Neural cell (in vitro differentiated cells): ENCODE data around the gene CEACAM7.

ENCODE experiments used
- EZH2 ChIP-seq: fragments of 200-600, 300-800 bp; shearing (Covaris generic), sonication (generic); IDR thresholded peaks from 2 replicates; pipeline ENCODE4 v1.6.1; 2014; ENCODE audit warnings: antibody characterized with exemption, low read length, borderline replicate concordance, mild to moderate bottlenecking; ENCODE audit not compliant: insufficient read depth, poor library complexity, severe bottlenecking
- MXI1 ChIP-seq: fragments of 450-650 bp; conservative IDR thresholded peaks from 2 replicates; pipeline ENCODE4 v1.6.1; 2014; ENCODE audit warnings: antibody characterized with exemption, mild to moderate bottlenecking; ENCODE audit not compliant: poor library complexity, severe bottlenecking
- POLR2AphosphoS5 ChIP-seq: IDR thresholded peaks from 2 replicates; pipeline ENCODE4 v1.6.1; 2012
- TF ChIP-seq, protein P1 (sequence below): fragments of 450-650 bp; IDR thresholded peaks from 2 replicates; pipeline ENCODE4 v1.5.1; 2014; ENCODE audit warnings: antibody characterized with exemption, mild to moderate bottlenecking, moderate library complexity; ENCODE audit not compliant: poor library complexity, severe bottlenecking
- TF ChIP-seq, protein P2 (sequence below): IDR thresholded peaks from 2 replicates; pipeline ENCODE4 v1.6.1; 2012; ENCODE audit warnings: borderline replicate concordance

DNA sequence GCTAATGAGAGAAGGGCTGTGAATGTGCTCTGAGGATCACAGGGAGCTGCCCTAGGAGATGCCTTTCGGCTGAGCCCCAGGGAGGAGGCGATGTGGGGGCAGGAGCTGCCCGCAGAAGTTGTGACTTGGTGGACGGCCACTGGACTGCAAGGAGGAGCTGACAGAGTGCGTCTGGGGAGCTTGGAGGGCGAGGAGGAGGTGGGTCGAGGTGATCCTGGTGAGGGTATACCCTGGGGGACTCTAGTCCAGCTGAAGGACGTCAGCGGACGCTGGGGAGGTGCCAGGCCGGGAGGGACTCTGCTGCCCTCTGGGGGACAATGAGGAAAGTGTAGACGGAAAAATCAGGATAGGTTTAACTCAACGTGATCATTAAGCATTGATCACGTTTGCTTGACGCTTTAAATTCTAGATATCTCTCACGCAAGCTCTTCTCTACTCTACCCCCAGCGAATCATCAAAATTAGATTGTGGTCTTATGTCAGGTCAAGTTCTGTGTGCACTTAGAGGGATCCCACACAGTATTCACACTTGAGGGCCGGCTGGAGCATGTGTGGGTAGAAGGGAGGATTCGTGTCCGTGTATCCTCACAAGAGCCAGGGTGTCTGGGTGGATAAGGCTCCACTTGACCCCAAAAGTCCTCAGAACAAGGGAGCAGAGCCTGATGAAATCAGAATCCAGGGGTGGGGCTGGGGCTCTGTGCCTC lies 3.3 kb upstream of the CEACAM7 start:
- no peak for TF ChIP-seq POLR2AphosphoS5
- TF ChIP-seq, protein P1, sequence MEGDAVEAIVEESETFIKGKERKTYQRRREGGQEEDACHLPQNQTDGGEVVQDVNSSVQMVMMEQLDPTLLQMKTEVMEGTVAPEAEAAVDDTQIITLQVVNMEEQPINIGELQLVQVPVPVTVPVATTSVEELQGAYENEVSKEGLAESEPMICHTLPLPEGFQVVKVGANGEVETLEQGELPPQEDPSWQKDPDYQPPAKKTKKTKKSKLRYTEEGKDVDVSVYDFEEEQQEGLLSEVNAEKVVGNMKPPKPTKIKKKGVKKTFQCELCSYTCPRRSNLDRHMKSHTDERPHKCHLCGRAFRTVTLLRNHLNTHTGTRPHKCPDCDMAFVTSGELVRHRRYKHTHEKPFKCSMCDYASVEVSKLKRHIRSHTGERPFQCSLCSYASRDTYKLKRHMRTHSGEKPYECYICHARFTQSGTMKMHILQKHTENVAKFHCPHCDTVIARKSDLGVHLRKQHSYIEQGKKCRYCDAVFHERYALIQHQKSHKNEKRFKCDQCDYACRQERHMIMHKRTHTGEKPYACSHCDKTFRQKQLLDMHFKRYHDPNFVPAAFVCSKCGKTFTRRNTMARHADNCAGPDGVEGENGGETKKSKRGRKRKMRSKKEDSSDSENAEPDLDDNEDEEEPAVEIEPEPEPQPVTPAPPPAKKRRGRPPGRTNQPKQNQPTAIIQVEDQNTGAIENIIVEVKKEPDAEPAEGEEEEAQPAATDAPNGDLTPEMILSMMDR = no peak
- TF ChIP-seq, protein P2, sequence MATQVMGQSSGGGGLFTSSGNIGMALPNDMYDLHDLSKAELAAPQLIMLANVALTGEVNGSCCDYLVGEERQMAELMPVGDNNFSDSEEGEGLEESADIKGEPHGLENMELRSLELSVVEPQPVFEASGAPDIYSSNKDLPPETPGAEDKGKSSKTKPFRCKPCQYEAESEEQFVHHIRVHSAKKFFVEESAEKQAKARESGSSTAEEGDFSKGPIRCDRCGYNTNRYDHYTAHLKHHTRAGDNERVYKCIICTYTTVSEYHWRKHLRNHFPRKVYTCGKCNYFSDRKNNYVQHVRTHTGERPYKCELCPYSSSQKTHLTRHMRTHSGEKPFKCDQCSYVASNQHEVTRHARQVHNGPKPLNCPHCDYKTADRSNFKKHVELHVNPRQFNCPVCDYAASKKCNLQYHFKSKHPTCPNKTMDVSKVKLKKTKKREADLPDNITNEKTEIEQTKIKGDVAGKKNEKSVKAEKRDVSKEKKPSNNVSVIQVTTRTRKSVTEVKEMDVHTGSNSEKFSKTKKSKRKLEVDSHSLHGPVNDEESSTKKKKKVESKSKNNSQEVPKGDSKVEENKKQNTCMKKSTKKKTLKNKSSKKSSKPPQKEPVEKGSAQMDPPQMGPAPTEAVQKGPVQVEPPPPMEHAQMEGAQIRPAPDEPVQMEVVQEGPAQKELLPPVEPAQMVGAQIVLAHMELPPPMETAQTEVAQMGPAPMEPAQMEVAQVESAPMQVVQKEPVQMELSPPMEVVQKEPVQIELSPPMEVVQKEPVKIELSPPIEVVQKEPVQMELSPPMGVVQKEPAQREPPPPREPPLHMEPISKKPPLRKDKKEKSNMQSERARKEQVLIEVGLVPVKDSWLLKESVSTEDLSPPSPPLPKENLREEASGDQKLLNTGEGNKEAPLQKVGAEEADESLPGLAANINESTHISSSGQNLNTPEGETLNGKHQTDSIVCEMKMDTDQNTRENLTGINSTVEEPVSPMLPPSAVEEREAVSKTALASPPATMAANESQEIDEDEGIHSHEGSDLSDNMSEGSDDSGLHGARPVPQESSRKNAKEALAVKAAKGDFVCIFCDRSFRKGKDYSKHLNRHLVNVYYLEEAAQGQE = no peak
- TF ChIP-seq EZH2 = no peak
- TF ChIP-seq MXI1 = no peak
